IPS-18a (cell line): ENCODE measurements around the gene ZFHX3.

Source experiments
- H3K27ac ChIP-seq: one replicate; pipeline ENCODE4 v1.5.1; 2013; ENCODE audit warnings: low read length
- H3K27me3 ChIP-seq: one replicate; pipeline ENCODE4 v1.6.1; 2013; ENCODE audit warnings: mild to moderate bottlenecking, low read length; ENCODE audit not compliant: control insufficient read depth, insufficient read depth
- H3K36me3 ChIP-seq: one replicate; pipeline ENCODE4 v1.6.1; 2013; ENCODE audit warnings: low read depth, low read length; ENCODE audit not compliant: control insufficient read depth
- H3K4me1 ChIP-seq: one replicate; pipeline ENCODE4 v1.6.1; 2013; ENCODE audit warnings: low read depth, low read length; ENCODE audit not compliant: control insufficient read depth
- H3K4me3 ChIP-seq: one replicate; pipeline ENCODE4 v1.5.1; 2013; ENCODE audit warnings: low read length
- H3K9ac ChIP-seq: one replicate; pipeline ENCODE4 v1.6.1; 2013; ENCODE audit warnings: mild to moderate bottlenecking, low read length, moderate library complexity
- H3K9me3 ChIP-seq: one replicate; pipeline ENCODE4 v1.6.1; 2013; ENCODE audit warnings: low read depth, low read length; ENCODE audit not compliant: control insufficient read depth

Gene ZFHX3

DNA sequence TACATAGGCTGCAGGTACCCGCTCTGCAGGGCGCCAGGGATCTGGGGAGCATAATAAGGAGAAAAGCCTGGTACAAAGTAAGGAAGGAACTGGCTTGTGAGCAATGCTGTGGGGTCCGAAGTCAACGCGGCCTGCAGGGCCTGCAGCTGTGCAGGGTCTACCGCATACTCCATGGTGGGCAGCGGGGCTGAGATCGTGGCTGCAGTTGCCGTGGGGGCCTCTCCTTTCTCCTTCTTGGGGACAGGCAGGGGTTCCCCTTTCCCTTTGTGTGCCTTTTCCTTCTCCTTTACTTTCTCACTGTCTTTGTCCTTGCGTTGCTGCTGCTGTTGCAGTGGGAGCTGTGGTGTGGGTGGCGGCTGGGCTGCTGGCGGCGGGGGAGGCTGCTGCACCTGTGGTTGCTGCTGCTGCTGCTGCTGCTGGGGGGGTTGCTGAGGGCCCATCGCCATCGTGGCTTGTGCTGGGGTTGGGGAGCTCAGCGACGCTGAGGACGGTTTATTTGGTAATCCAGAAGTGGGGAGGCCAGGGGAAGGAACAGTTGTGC lies 259.6 kb downstream of the ZFHX3 start:
- Histone ChIP-seq H3K27ac (no peak overlapping the region), H3K27me3 (peaks cover 19% of the 10 kb centered on the region), H3K9me3 (no peaks in the 10 kb centered on the region), H3K9ac (peak overlapping the region; percentile 40), H3K36me3 (no peaks in the 10 kb centered on the region), H3K4me1 (peaks cover 7% of the 10 kb centered on the region), H3K4me3 (peak overlapping the region; percentile 71)

DNA sequence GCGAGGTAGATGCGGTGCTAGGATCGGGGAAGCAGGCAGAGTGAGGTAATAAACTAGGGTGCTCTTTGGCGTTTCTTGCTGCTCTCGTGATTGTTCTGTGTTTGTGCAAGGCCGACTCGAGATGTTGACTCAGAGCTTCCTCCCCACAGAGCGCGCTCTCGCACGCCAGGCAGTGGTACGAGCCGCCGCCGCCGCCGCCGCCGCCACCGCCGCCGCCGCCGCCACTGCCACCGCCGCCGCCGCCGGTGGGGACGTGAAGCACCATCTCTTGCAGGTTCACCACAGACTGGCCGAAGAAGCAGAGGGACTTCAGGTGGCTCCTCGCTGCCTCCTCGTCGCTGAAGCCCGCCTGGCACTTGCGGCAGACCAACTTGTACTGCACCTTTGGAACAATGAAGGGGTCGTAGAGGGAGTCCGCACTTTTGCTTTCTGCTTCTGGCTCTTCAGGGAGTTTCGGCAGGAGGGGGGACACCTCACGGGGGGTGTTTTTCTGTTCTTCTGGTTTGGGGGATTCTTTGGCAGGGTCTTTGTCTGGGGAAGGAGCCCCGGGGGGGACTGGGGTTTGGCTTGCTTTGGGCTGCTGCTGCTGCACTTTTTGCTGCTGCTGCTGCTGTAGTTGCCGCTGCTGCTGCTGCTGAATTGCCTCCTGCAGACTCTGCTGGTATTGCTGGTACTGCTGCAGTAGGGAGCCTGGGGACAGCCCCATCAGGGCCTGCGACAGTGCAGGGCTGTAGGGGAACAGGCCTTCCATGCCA lies 260.2 kb downstream of the ZFHX3 start:
- Histone ChIP-seq H3K9ac (peak overlapping the region; percentile 40), H3K27ac (no peak overlapping the region), H3K4me3 (peak overlapping the region; percentile 71), H3K9me3 (no peaks in the 10 kb centered on the region), H3K27me3 (peaks cover 19% of the 10 kb centered on the region), H3K4me1 (peaks cover 7% of the 10 kb centered on the region), H3K36me3 (no peaks in the 10 kb centered on the region)

DNA sequence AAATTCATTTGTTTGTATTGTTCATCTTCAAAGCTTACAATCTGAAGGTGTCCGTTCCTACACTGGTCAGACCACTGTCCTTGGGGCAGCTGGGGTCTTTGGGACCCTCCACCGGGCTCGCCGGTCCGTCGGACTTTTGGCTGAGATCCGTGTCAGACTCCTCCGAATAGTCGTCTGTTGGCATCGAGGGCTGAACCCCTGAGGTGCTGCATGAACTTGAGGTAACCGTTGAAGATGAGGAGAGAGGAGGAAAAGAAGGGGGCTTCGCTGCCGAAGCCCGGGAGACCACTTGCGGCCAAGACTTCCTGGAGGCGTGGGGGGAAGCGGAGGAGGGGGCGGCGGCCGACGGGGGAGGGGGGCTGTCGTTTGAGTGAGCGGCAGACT lies 260.8 kb downstream of the ZFHX3 start:
- H3K9ac ChIP-seq = no peak overlapping the region
- peak overlapping the region; percentile 71 for H3K4me3 ChIP-seq
- no peak overlapping the region for H3K27ac ChIP-seq

DNA sequence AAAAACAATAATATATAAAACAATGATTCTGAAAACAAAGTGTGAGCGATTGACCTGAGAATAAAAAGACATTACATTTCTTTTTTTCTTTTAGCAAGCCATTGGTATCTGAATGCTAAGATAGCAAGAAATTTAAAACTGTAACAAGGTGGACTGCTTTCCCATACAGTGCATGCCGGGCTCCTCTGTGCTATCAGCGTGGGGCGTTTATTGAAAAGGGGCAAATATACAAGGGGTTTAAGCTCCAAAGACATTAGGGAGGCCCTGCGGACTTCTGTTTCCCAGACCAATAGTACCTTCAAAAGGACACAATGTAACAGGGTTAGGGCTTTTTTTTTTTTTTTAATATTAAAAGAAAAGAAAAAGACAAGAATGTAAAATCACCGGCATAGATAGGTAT lies 261.3 kb downstream of the ZFHX3 start:
- peak overlapping the region; percentile 71 for H3K4me3 ChIP-seq
- no peak overlapping the region for H3K9ac ChIP-seq
- no peaks in the 10 kb centered on the region for H3K36me3 ChIP-seq
- H3K4me1 ChIP-seq = peaks cover 7% of the 10 kb centered on the region
- H3K27me3 ChIP-seq = peaks cover 19% of the 10 kb centered on the region
- no peak overlapping the region for H3K27ac ChIP-seq
- no peaks in the 10 kb centered on the region for H3K9me3 ChIP-seq

More for the DNA sequence above, 260.8 kb downstream of the ZFHX3 start:
- H3K4me1 ChIP-seq = peaks cover 7% of the 10 kb centered on the region
- peaks cover 19% of the 10 kb centered on the region for H3K27me3 ChIP-seq
- no peaks in the 10 kb centered on the region for H3K9me3 ChIP-seq
- no peaks in the 10 kb centered on the region for H3K36me3 ChIP-seq

DNA sequence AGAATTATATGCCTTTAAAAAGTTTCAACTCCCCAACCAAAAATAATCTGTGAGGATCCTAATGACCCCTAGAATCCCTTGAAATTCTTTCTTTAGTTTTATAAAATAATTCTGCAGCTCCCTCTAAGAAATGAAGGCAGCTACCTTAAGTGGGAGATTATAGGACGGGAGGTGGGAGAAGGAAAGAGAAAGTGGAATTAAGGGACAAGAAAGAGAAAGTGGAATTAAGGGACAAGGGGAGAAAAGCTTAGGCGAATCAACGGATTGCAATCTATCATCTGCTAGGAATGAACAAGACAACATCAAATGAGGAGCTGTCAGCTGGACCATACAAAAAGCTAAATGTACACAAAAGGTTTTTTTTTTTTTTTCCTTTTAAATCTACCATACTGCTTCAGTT lies 262.0 kb downstream of the ZFHX3 start:
- Histone ChIP-seq H3K27ac (no peak overlapping the region), H3K36me3 (no peaks in the 10 kb centered on the region), H3K27me3 (peaks cover 19% of the 10 kb centered on the region), H3K9me3 (no peaks in the 10 kb centered on the region), H3K4me1 (peaks cover 7% of the 10 kb centered on the region), H3K4me3 (no peak overlapping the region), H3K9ac (no peak overlapping the region)

DNA sequence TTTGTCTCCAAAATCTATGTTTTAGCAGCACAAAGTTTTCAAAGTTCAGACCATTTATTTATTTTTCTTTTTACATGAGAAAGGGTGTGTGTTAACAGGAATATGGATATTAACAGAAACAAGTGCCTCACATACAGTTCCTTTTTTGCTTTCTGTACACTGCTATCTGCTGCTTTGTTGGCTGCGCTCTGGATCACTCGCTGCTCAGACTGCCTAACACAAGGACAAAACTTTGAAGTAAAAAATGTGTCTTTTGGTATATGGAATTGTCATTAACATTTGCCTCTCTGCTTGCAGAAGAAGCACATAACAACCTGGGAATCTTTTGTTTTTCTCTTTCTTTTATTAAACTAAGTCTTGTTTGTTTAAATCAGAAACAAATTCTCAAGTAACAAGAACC lies 262.8 kb downstream of the ZFHX3 start:
- H3K36me3 ChIP-seq = no peaks in the 10 kb centered on the region
- no peak overlapping the region for H3K9ac ChIP-seq
- peaks cover 19% of the 10 kb centered on the region for H3K27me3 ChIP-seq
- H3K9me3 ChIP-seq = no peaks in the 10 kb centered on the region
- H3K27ac ChIP-seq = no peak overlapping the region
- peaks cover 7% of the 10 kb centered on the region for H3K4me1 ChIP-seq
- H3K4me3 ChIP-seq = no peak overlapping the region

DNA sequence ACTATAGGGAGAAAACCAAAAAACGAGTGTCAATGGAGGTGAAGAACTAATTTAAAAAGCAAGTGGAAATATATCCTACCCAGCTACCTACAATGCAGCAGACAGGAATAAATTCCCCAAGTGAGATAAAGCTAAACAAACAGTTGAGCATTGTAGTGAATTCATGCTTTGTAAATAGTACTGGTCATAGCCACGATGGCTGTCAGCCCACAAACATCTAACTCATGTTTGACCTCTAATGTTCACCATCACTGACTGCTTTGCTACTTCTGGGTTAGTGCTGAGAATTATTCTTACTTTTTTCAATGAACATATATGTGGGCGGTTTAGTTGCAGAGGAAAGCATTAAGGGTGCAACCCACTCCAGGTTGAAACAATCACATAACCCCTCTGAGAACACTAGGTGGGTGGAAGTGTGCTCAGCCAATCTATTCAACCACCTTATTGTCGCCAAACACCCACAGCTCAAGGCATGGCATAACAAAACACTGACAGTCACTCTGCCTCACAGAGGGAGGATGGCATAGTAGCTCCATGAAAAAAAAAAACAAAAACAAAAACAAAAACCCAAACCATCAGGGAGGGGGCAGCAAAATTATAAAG lies 264.1 kb downstream of the ZFHX3 start:
- Histone ChIP-seq H3K36me3 (no peaks in the 10 kb centered on the region), H3K9ac (no peak overlapping the region), H3K27ac (no peak overlapping the region), H3K9me3 (no peaks in the 10 kb centered on the region), H3K4me3 (no peak overlapping the region), H3K4me1 (peaks cover 7% of the 10 kb centered on the region), H3K27me3 (peaks cover 19% of the 10 kb centered on the region)

DNA sequence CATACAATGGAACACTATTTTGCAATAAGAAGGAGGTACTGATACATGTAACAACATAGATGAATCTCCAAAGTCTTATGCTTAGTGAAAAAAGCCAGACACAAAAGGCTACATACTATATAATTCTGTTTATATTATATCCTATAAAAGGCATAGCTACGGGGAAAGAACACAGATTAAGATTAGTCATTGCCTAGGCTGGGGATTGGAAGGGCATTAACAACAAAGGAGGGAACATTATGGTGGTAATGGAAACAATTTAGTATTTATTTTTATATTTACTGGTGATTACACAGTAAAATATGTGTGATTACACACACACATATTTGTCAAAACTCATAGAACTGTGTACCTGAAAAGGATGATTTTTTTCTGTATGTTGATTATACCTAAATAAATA lies 278.1 kb downstream of the ZFHX3 start:
- Histone ChIP-seq H3K9ac (no peak overlapping the region), H3K36me3 (no peaks in the 10 kb centered on the region), H3K9me3 (no peaks in the 10 kb centered on the region), H3K27me3 (no peaks in the 10 kb centered on the region), H3K4me1 (peaks cover 9% of the 10 kb centered on the region), H3K4me3 (no peak overlapping the region), H3K27ac (no peak overlapping the region)

DNA sequence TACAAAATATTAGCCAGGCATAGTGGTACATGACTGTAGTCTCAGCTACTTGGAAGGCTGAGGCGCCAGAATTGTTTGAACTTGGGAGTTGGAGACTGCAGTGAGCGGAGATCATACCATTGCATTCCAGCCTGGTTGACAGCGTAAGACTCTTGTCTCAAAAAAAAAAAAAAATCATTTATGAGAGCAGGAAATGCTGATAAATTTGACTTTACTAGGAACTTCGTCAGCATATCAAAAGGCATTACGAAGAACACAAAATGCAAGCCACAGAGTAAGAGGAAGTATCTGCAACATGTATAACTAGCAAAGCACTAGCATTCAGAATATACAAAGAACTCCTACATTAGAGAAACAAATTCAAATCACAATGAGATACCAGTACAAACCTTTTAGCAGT lies 279.3 kb downstream of the ZFHX3 start:
- Histone ChIP-seq H3K9me3 (no peaks in the 10 kb centered on the region), H3K36me3 (no peaks in the 10 kb centered on the region)

DNA sequence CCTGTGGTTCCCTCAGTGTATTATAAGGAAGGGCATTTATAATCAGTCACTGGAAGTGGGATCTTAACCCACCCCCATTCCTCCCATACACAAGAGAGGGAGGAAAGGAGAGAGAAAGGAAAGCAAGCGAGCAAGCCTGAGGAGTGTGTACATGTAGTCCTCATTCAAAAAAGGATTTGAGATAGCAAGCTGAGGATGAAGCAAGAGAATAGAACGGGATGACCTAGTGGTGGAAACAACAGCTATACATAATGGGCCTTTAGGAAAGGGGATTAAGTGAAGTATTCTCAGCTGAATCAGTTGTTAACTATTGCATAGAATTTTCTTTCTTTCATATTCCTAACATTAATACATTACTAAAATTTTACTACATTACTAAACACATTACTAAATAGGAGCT lies 281.4 kb downstream of the ZFHX3 start:
- H3K4me3 ChIP-seq = no peak overlapping the region
- no peak overlapping the region for H3K27ac ChIP-seq
- no peak overlapping the region for H3K9ac ChIP-seq
- H3K9me3 ChIP-seq = no peaks in the 10 kb centered on the region
- H3K36me3 ChIP-seq = no peaks in the 10 kb centered on the region
- no peaks in the 10 kb centered on the region for H3K27me3 ChIP-seq
- H3K4me1 ChIP-seq = peaks cover 9% of the 10 kb centered on the region

More for the DNA sequence above, 279.3 kb downstream of the ZFHX3 start:
- Histone ChIP-seq H3K27ac (no peak overlapping the region), H3K27me3 (no peaks in the 10 kb centered on the region), H3K4me1 (peaks cover 9% of the 10 kb centered on the region), H3K4me3 (no peak overlapping the region), H3K9ac (no peak overlapping the region)

DNA sequence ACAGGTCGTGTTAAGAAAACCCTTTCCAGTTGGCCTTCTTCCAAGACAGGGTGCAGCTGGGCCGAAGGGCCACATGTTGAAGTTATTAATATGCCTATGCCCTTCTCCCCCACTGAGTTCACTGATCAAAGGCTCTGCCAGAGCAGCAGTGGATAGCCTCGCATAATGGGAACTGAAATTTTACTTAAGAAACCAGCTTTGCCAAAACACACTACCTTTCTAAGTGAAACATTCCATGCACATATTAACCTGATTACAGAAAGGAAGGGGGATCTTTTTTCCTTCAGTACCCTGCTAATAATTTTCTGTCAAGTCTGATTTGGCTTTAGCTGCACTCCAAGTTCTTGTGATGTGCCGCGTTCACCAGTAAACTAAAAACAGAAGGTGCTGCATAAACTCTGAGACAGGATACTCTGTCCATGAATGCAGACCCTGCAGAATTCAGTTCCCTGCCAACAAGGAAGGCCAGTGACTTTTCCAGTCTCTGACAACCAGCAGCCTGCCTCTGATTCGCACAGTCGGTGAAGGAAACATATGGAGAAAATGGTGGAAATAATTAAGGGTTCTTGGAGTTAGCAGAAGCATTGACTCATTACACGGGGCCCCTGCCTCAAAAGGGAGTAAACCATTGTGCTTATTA lies 283.8 kb downstream of the ZFHX3 start:
- H3K9ac ChIP-seq = no peak overlapping the region
- H3K36me3 ChIP-seq = no peaks in the 10 kb centered on the region
- H3K27me3 ChIP-seq = no peaks in the 10 kb centered on the region
- no peak overlapping the region for H3K4me3 ChIP-seq
- no peaks in the 10 kb centered on the region for H3K9me3 ChIP-seq
- no peak overlapping the region for H3K27ac ChIP-seq
- peaks cover 7% of the 10 kb centered on the region for H3K4me1 ChIP-seq
